ENCODE results near the gene ZNF497. TPM values are rescaled to one million over a fixed set of nuclear protein-coding genes. Genes with fewer than 3 reads are reported as not detected.

The ZNF497 gene
- total RNA-seq, 1 experiment from 2014 or later, result 1.7 TPM

DNA sequence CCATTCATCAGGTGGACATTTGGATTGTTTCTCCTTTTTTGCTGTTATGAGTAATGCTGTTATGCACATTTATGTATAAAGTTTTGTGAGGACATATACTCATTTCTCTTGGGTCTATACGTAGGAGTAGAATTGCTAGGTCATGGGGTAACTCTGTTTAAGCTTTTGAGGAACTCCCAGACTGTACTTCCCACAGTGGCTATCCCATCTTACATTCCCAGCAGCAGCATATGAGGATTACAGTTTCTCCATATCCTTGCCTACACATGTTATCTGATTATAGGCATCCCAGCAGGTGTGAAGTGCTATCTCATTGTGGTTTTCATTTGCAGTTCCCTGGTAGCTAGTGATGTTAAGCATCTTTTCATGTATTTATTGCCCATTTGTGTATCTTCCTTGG lies 29.9 kb downstream of the ZNF497 start (continued):
- TF ChIP-seq, protein P1, sequence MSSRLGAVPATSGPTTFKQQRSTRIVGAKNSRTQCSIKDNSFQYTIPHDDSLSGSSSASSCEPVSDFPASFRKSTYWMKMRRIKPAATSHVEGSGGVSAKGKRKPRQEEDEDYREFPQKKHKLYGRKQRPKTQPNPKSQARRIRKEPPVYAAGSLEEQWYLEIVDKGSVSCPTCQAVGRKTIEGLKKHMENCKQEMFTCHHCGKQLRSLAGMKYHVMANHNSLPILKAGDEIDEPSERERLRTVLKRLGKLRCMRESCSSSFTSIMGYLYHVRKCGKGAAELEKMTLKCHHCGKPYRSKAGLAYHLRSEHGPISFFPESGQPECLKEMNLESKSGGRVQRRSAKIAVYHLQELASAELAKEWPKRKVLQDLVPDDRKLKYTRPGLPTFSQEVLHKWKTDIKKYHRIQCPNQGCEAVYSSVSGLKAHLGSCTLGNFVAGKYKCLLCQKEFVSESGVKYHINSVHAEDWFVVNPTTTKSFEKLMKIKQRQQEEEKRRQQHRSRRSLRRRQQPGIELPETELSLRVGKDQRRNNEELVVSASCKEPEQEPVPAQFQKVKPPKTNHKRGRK (CRISPR knock-in tag; IDR thresholded peaks at IDR 0.05; ENCODE audit: borderline replicate concordance), result no peak
- no peak for TF ChIP-seq NR1H2 (CRISPR knock-in tag; IDR thresholded peaks at IDR 0.05)
- TF ChIP-seq NFATC4 (CRISPR knock-in tag; IDR thresholded peaks at IDR 0.05), result no peak
- TF ChIP-seq EMX1 (CRISPR knock-in tag; IDR thresholded peaks at IDR 0.05), result no peak
- no peak for TF ChIP-seq ZNF425 (CRISPR knock-in tag; conservative IDR thresholded peaks at IDR 0.05)
- TF ChIP-seq HMGA2 (CRISPR knock-in tag; IDR thresholded peaks at IDR 0.05), result no peak
- no peak for TF ChIP-seq PRRX2 (CRISPR knock-in tag; IDR thresholded peaks at IDR 0.05)
- no peak for TF ChIP-seq ZNF423 (CRISPR knock-in tag; IDR thresholded peaks at IDR 0.05)
- TF ChIP-seq GABPB1 (CRISPR knock-in tag; IDR thresholded peaks at IDR 0.05), result no peak

GRCh38 chr19:58330458-58330857 lies 32.1 kb downstream of the ZNF497 start:
- POLR2A ChIA-PET, result interaction anchor here (1.1 kb wide), 1 partner anchor 32 kb away, joined by 3 read pairs; no protein-coding TSS in a partner anchor
- Mint-ChIP-seq H3K27me3 (ENCODE audit: low read depth) (no peaks in the 10 kb centered on the region), H3K36me3 (peaks cover 2% of the 10 kb centered on the region; the same call in 1 of the 2 replicates), H3K9me3 (no peaks in the 10 kb centered on the region), H3K4me3 (no peak overlapping the region), H3K27ac (peak overlapping the region; percentile 17; the same call in 1 of the 2 replicates), H3K4me1 (peaks cover 4% of the 10 kb centered on the region; the same call in 1 of the 2 replicates)
- no peak for DNase-seq (ENCODE audit: low spot score)
- TF ChIP-seq HMGA2 (CRISPR knock-in tag; IDR thresholded peaks at IDR 0.05) (no peak), ZNF317 (CRISPR knock-in tag; IDR thresholded peaks at IDR 0.05; ENCODE audit: borderline replicate concordance, low read depth) (no peak), TP53 (CRISPR knock-in tag; IDR thresholded peaks at IDR 0.05) (no peak), USF2 (CRISPR knock-in tag; IDR thresholded peaks at IDR 0.05) (no peak), NFYB (CRISPR knock-in tag; conservative IDR thresholded peaks at IDR 0.05; ENCODE audit: low read depth) (no peak), PRDM15 (CRISPR knock-in tag; IDR thresholded peaks at IDR 0.05) (no peak), EMX1 (CRISPR knock-in tag; IDR thresholded peaks at IDR 0.05) (no peak), ZNF423 (CRISPR knock-in tag; IDR thresholded peaks at IDR 0.05) (no peak), ZBTB21 (CRISPR knock-in tag; IDR thresholded peaks at IDR 0.05; ENCODE audit: borderline replicate concordance) (no peak), NR1H2 (CRISPR knock-in tag; IDR thresholded peaks at IDR 0.05) (no peak)
- TF ChIP-seq, protein P2, sequence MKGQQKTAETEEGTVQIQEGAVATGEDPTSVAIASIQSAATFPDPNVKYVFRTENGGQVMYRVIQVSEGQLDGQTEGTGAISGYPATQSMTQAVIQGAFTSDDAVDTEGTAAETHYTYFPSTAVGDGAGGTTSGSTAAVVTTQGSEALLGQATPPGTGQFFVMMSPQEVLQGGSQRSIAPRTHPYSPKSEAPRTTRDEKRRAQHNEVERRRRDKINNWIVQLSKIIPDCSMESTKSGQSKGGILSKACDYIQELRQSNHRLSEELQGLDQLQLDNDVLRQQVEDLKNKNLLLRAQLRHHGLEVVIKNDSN (CRISPR knock-in tag; IDR thresholded peaks at IDR 0.05), result no peak
- TF ChIP-seq, protein P3, sequence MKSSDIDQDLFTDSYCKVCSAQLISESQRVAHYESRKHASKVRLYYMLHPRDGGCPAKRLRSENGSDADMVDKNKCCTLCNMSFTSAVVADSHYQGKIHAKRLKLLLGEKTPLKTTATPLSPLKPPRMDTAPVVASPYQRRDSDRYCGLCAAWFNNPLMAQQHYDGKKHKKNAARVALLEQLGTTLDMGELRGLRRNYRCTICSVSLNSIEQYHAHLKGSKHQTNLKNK (CRISPR knock-in tag; IDR thresholded peaks at IDR 0.05), result no peak
- TF ChIP-seq, protein P4, sequence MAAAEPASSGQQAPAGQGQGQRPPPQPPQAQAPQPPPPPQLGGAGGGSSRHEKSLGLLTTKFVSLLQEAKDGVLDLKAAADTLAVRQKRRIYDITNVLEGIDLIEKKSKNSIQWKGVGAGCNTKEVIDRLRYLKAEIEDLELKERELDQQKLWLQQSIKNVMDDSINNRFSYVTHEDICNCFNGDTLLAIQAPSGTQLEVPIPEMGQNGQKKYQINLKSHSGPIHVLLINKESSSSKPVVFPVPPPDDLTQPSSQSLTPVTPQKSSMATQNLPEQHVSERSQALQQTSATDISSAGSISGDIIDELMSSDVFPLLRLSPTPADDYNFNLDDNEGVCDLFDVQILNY (CRISPR knock-in tag; IDR thresholded peaks at IDR 0.05), result no peak
- TF ChIP-seq, protein P5, sequence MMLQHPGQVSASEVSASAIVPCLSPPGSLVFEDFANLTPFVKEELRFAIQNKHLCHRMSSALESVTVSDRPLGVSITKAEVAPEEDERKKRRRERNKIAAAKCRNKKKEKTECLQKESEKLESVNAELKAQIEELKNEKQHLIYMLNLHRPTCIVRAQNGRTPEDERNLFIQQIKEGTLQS (CRISPR knock-in tag; conservative IDR thresholded peaks at IDR 0.05), result no peak
- TF ChIP-seq, protein P6, sequence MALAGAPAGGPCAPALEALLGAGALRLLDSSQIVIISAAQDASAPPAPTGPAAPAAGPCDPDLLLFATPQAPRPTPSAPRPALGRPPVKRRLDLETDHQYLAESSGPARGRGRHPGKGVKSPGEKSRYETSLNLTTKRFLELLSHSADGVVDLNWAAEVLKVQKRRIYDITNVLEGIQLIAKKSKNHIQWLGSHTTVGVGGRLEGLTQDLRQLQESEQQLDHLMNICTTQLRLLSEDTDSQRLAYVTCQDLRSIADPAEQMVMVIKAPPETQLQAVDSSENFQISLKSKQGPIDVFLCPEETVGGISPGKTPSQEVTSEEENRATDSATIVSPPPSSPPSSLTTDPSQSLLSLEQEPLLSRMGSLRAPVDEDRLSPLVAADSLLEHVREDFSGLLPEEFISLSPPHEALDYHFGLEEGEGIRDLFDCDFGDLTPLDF (CRISPR knock-in tag; IDR thresholded peaks at IDR 0.05), result no peak
- CTCF ChIA-PET, result interaction anchor here (1.4 to 2.5 kb wide), 3 partner anchors 8 to 26 kb away, joined by 4 to 10 read pairs (median 7); no protein-coding TSS in a partner anchor
- no peak for ATAC-seq
